ENCODE results near the gene HSP90B1.

The HSP90B1 gene

DNA sequence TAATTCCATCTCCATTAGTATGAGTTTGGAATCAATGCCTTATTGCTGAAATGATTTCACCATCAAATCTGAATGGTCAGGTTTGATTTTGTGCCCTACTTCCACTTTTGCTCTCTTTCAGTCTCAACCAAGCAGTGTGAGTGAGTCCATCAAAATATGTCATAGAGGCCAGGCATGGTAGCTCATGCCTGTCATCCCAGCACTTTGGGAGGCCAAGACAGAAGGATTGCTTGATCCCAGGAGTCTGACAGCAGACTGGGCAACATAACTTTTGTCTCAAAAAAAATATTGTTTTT, 22.0 kb upstream of the HSP90B1 start:
- Histone ChIP-seq H3K27ac (ENCODE audit: low read length) (no peak overlapping the region), H3K36me3 (ENCODE audit: control insufficient read depth in 1 of 2, insufficient read depth in 2 of 2, low read length in 2 of 2) (no peaks in the 10 kb centered on the region), H3K4me3 (ENCODE audit: low read depth in 1 of 2, low read length in 2 of 2) (no peak overlapping the region), H3K9me3 (ENCODE audit: control insufficient read depth in 1 of 2, low read length in 2 of 2) (no peaks in the 10 kb centered on the region), H3K27me3 (ENCODE audit: low read depth, low read length) (no peaks in the 10 kb centered on the region), H3K4me1 (ENCODE audit: control insufficient read depth in 1 of 2, insufficient read depth in 2 of 2, low read length in 2 of 2) (no peaks in the 10 kb centered on the region)

DNA sequence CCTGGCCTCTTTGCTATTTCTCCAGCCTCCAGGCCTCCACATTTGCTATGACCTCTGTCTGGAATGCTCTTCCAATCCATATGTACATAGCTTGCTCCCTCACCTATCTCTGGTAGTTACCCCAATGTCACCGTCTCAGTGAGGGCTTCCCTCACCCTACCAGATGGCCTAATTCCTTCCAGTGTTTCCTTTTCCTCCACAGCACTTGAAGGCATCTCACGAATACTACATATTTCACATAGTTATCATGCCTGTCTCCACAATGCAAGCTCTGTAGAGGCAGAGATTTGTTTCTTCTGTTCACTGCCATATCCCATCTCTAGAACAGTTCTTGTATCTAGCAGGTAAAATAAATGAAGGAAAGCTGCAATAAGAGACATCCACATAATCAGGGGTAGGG, 21.3 kb upstream of the HSP90B1 start:
- Histone ChIP-seq H3K27me3 (ENCODE audit: low read depth, low read length) (no peaks in the 10 kb centered on the region), H3K27ac (ENCODE audit: low read length) (no peak overlapping the region), H3K36me3 (ENCODE audit: control insufficient read depth in 1 of 2, insufficient read depth in 2 of 2, low read length in 2 of 2) (no peaks in the 10 kb centered on the region), H3K4me3 (ENCODE audit: low read depth in 1 of 2, low read length in 2 of 2) (no peak overlapping the region), H3K4me1 (ENCODE audit: control insufficient read depth in 1 of 2, insufficient read depth in 2 of 2, low read length in 2 of 2) (no peaks in the 10 kb centered on the region), H3K9me3 (ENCODE audit: control insufficient read depth in 1 of 2, low read length in 2 of 2) (no peaks in the 10 kb centered on the region)

DNA sequence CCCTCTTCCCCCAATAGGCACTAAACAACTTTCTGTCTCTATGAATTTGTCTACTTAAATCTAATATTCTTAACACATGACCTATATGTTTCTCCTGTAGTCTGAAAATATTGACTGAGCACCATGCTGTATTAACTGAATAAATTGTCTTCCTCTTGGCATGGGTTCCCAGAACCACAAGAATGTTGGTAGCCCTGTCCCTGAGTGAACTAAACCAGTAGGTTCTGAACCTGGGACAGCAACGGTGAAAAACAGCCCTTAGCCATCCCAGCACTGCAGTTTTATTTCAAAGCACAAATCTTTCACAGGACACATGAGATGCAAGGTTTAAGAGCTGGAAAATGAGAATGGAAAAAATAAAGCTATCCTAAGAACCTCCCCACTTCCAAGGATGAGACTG, 20.4 kb upstream of the HSP90B1 start:
- Histone ChIP-seq H3K27ac (ENCODE audit: low read length) (no peak overlapping the region), H3K9me3 (ENCODE audit: control insufficient read depth in 1 of 2, low read length in 2 of 2) (no peaks in the 10 kb centered on the region), H3K4me3 (ENCODE audit: low read depth in 1 of 2, low read length in 2 of 2) (no peak overlapping the region)

DNA sequence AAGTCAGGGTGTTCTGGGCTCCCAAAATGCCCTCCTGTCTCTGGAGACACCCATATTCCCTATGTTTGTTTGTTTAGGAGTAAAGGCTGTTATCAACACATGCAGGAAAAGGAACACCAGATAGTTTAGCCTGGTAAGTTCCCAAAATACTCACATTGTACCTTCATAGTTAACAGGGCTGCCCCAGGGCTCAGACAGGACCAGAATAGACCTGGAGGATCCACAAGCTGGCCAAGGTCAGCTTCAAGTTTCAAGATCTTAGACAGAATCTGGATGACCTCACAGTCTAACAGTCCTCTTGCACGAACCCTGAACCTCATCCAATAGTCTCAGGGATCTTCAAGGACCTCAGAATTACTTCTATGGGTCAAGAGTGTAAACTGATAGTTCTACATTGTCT, 18.1 kb upstream of the HSP90B1 start:
- Histone ChIP-seq H3K4me1 (ENCODE audit: control insufficient read depth in 1 of 2, insufficient read depth in 2 of 2, low read length in 2 of 2) (no peaks in the 10 kb centered on the region), H3K36me3 (ENCODE audit: control insufficient read depth in 1 of 2, insufficient read depth in 2 of 2, low read length in 2 of 2) (no peaks in the 10 kb centered on the region), H3K4me3 (ENCODE audit: low read depth in 1 of 2, low read length in 2 of 2) (no peak overlapping the region), H3K27me3 (ENCODE audit: low read depth, low read length) (no peaks in the 10 kb centered on the region), H3K9me3 (ENCODE audit: control insufficient read depth in 1 of 2, low read length in 2 of 2) (no peaks in the 10 kb centered on the region), H3K27ac (ENCODE audit: low read length) (no peak overlapping the region)

More for the DNA sequence above, 20.4 kb upstream of the HSP90B1 start:
- no peaks in the 10 kb centered on the region for H3K36me3 ChIP-seq (ENCODE audit: control insufficient read depth in 1 of 2, insufficient read depth in 2 of 2, low read length in 2 of 2)
- H3K27me3 ChIP-seq (ENCODE audit: low read depth, low read length) = no peaks in the 10 kb centered on the region
- H3K4me1 ChIP-seq (ENCODE audit: control insufficient read depth in 1 of 2, insufficient read depth in 2 of 2, low read length in 2 of 2) = no peaks in the 10 kb centered on the region

DNA sequence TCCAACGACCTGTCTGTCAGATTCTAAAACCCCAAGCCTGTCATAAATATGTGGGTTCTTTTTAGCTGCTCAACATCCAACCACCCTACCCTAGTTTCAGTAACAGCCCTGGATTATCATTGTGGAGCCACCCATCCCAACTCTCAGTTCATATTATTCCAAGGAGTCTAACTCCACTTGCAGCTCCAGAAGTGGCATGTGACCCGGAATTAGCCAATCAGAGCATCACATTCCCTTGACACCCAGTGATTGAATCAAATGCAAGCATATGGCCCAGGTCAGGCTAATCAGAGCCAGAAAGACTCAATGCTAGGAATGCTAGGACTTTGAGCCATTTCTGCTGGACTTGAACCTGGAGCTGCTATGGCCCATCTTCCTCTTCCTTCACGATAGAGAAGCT, 17.1 kb upstream of the HSP90B1 start:
- no peak overlapping the region for H3K27ac ChIP-seq (ENCODE audit: low read length)
- H3K4me1 ChIP-seq (ENCODE audit: control insufficient read depth in 1 of 2, insufficient read depth in 2 of 2, low read length in 2 of 2) = no peaks in the 10 kb centered on the region
- H3K36me3 ChIP-seq (ENCODE audit: control insufficient read depth in 1 of 2, insufficient read depth in 2 of 2, low read length in 2 of 2) = no peaks in the 10 kb centered on the region
- H3K27me3 ChIP-seq (ENCODE audit: low read depth, low read length) = no peaks in the 10 kb centered on the region
- no peaks in the 10 kb centered on the region for H3K9me3 ChIP-seq (ENCODE audit: control insufficient read depth in 1 of 2, low read length in 2 of 2)
- H3K4me3 ChIP-seq (ENCODE audit: low read depth in 1 of 2, low read length in 2 of 2) = no peak overlapping the region

DNA sequence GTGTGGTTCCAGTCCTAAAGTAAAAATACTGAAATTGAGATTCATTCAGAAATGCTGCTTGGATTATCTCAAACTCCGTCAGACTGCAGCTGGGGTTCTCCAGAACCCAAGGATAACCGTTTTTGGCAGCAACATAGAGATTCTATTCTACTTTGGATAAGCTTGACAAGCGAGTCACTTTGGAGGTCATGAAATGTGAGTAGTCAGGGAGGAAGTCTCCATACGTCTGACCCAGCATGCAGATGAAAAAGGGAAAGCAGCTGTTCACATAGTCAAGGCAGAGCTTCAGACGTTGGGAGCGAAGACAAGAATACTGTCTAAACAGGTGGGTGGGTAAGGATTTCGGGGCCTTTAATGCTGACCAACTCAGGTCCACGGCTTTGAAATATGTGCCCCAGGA, 14.9 kb upstream of the HSP90B1 start:
- H3K4me1 ChIP-seq (ENCODE audit: control insufficient read depth in 1 of 2, insufficient read depth in 2 of 2, low read length in 2 of 2) = no peaks in the 10 kb centered on the region
- peaks cover 0 to 3% of the 10 kb centered on the region in 2 donors for H3K9me3 ChIP-seq (ENCODE audit: control insufficient read depth in 1 of 2, low read length in 2 of 2)
- H3K27me3 ChIP-seq (ENCODE audit: low read depth, low read length) = no peaks in the 10 kb centered on the region
- no peak overlapping the region for H3K27ac ChIP-seq (ENCODE audit: low read length)
- H3K4me3 ChIP-seq (ENCODE audit: low read depth in 1 of 2, low read length in 2 of 2) = no peak overlapping the region
- H3K36me3 ChIP-seq (ENCODE audit: control insufficient read depth in 1 of 2, insufficient read depth in 2 of 2, low read length in 2 of 2) = no peaks in the 10 kb centered on the region

DNA sequence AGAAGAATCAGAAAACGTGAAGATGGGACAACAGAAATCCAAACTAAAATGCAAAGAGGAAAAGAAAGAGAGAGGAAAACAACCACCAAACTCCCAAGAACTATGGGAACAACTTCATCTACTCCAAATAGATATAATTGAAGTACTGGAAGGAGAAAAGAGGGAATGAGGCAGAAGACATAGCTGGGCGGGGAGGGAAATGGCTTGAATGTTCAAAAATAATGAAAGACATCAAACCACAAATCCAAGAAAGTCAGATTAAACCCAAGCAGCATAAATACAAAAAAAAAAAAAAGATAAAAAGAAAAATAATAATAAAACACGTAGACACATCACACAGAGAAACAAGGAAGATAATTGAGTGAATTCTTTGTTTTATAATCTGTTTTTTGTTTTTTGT, 12.3 kb upstream of the HSP90B1 start:
- no peak overlapping the region for H3K4me3 ChIP-seq (ENCODE audit: low read depth in 1 of 2, low read length in 2 of 2)
- no peaks in the 10 kb centered on the region for H3K36me3 ChIP-seq (ENCODE audit: control insufficient read depth in 1 of 2, insufficient read depth in 2 of 2, low read length in 2 of 2)
- H3K4me1 ChIP-seq (ENCODE audit: control insufficient read depth in 1 of 2, insufficient read depth in 2 of 2, low read length in 2 of 2) = no peaks in the 10 kb centered on the region
- H3K9me3 ChIP-seq (ENCODE audit: control insufficient read depth in 1 of 2, low read length in 2 of 2) = peaks cover 0 to 3% of the 10 kb centered on the region in 2 donors
- no peaks in the 10 kb centered on the region for H3K27me3 ChIP-seq (ENCODE audit: low read depth, low read length)
- no peak overlapping the region for H3K27ac ChIP-seq (ENCODE audit: low read length)

DNA sequence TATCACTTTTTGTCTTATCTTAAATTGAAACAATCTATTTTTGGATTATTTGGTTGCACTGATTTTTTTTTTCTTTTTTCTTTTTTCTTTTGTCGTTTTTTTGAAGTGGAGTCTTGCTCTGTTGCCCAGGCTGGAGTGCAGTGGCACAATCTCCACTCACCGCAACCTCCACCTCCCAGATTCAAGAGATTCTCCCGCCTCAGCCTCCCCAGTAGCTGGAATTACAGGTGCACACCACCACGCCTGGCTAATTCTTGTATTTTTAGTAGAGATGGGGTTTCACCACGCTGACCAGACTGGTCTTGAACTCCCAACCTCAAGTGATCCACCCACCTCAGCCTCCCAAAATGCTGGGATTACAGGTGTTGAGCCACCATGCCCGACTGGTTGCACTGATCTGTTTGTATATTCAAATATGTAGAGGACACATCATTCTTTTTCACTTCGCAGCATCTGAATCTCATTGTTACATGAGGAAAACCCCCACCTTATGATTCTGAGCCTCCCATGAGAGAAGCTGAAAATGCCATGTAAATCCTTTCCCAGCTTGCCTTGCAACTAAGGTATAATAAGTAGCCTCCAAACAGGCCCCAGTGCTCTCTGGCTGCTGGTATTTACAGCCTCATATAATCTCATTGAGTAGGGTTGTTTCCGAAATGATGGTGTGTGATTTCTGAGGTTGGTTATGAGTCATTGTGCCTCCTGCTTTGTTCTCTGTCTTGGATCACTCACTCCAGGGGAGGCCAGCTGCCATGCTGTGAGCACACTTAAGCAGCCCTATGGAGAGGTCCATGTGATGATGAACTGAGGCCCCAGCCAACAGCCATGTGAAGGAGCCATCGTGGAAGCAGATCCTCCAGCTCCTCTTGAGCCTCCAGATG, 5.2 kb upstream of the HSP90B1 start:
- Histone ChIP-seq H3K27ac (ENCODE audit: low read length) (no peak overlapping the region), H3K4me1 (ENCODE audit: control insufficient read depth in 1 of 2, insufficient read depth in 2 of 2, low read length in 2 of 2) (peaks cover 0 to 7% of the 10 kb centered on the region in 2 donors), H3K27me3 (ENCODE audit: low read depth, low read length) (no peaks in the 10 kb centered on the region), H3K4me3 (ENCODE audit: low read depth in 1 of 2, low read length in 2 of 2) (no peak overlapping the region), H3K36me3 (ENCODE audit: control insufficient read depth in 1 of 2, insufficient read depth in 2 of 2, low read length in 2 of 2) (no peaks in the 10 kb centered on the region), H3K9me3 (ENCODE audit: control insufficient read depth in 1 of 2, low read length in 2 of 2) (no peaks in the 10 kb centered on the region)

DNA sequence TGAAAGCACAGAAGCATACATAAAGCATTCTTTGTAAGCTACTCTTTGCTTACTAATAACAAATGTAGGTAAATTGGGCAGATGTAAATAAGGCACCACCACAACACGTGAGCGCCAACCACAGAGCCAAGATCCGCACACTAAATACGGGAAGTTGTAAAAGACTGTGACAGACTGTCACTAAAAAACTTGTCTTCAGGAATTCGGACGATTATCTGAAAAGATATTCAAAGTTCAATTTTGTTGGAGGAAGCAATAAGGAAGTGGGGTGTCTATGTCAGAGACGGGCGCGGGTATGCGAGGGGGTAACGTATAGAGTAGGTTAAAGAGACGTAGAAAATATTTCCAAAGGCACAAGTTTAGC, 1.5 kb upstream of the HSP90B1 start:
- Histone ChIP-seq H3K27me3 (ENCODE audit: low read depth, low read length) (no peaks in the 10 kb centered on the region), H3K36me3 (ENCODE audit: control insufficient read depth in 1 of 2, insufficient read depth in 2 of 2, low read length in 2 of 2) (peaks cover 10 to 14% of the 10 kb centered on the region in 2 donors), H3K27ac (ENCODE audit: low read length) (peak overlapping the region; percentile 92), H3K9me3 (ENCODE audit: control insufficient read depth in 1 of 2, low read length in 2 of 2) (no peaks in the 10 kb centered on the region), H3K4me1 (ENCODE audit: control insufficient read depth in 1 of 2, insufficient read depth in 2 of 2, low read length in 2 of 2) (peaks cover 17 to 33% of the 10 kb centered on the region in 2 donors), H3K4me3 (ENCODE audit: low read depth in 1 of 2, low read length in 2 of 2) (peak overlapping the region; percentile 79 to 90)

DNA sequence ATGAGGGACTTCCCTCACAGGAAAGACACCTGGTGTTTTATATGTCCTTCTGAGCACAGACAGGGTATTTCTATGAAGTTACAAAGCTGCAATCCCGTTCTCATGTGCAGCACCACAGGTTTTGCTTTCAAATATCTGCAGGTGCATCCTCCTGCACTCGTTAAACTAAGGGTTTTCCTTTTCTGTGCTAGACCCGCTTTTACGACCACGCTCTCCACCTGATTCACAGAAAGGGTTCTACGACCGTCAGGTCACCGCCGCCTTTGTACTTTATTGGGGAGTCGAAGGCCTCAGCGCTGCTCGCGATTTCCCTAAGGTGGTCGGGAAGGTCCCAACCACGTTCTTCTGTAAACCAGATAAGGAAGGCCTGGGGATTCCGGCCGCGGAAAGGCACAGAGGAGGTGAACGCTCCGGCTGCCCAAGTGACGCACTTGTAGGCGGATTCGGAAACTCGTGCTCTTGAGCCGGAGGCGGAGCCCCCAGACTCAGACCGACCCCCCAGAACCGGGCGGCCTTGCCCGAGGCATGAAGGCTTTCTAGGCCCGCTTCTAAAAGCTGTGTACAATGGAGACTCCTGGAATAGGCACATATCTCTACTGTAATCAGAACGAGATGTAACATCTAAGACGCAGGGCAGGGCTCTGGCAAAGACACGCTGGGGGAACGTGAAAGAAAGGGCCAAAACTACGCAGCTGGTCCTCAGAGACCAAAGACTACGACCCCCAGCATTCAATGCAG, 995 bp upstream of the HSP90B1 start:
- peak overlapping the region; percentile 79 to 90 for H3K4me3 ChIP-seq (ENCODE audit: low read depth in 1 of 2, low read length in 2 of 2)
- no peaks in the 10 kb centered on the region for H3K9me3 ChIP-seq (ENCODE audit: control insufficient read depth in 1 of 2, low read length in 2 of 2)
- H3K27ac ChIP-seq (ENCODE audit: low read length) = peak overlapping the region; percentile 92
- peaks cover 16 to 19% of the 10 kb centered on the region in 2 donors for H3K36me3 ChIP-seq (ENCODE audit: control insufficient read depth in 1 of 2, insufficient read depth in 2 of 2, low read length in 2 of 2)
- peaks cover 17 to 35% of the 10 kb centered on the region in 2 donors for H3K4me1 ChIP-seq (ENCODE audit: control insufficient read depth in 1 of 2, insufficient read depth in 2 of 2, low read length in 2 of 2)
- H3K27me3 ChIP-seq (ENCODE audit: low read depth, low read length) = no peaks in the 10 kb centered on the region

DNA sequence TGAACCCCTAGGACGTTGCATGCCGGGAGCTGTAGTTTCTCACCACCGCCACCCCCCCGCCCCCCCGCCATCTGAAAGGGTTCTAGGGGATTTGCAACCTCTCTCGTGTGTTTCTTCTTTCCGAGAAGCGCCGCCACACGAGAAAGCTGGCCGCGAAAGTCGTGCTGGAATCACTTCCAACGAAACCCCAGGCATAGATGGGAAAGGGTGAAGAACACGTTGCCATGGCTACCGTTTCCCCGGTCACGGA, 501 bp upstream of the HSP90B1 start:
- H3K27me3 ChIP-seq (ENCODE audit: low read depth, low read length) = no peaks in the 10 kb centered on the region
- H3K4me1 ChIP-seq (ENCODE audit: control insufficient read depth in 1 of 2, insufficient read depth in 2 of 2, low read length in 2 of 2) = peaks cover 17 to 35% of the 10 kb centered on the region in 2 donors
- H3K36me3 ChIP-seq (ENCODE audit: control insufficient read depth in 1 of 2, insufficient read depth in 2 of 2, low read length in 2 of 2) = peaks cover 18 to 23% of the 10 kb centered on the region in 2 donors
- H3K27ac ChIP-seq (ENCODE audit: low read length) = peak overlapping the region; percentile 92
- no peaks in the 10 kb centered on the region for H3K9me3 ChIP-seq (ENCODE audit: control insufficient read depth in 1 of 2, low read length in 2 of 2)
- H3K4me3 ChIP-seq (ENCODE audit: low read depth in 1 of 2, low read length in 2 of 2) = peak overlapping the region; percentile 79 to 90
